Kidney glomerular epithelial cell (primary cell): ENCODE measurements around the gene PRF1.
"Not testable (repeated sequence)": the region's sequence is repeated elsewhere in the genome, so short reads cannot be mapped to it uniquely, and the experiment has no call there.

ENCODE experiments used
- DNase-seq: peaks from one replicate; lab custom pipeline; 2025; lab: John Stamatoyannopoulos, UW

PRF1 gene

GRCh38 chr10:70617798-70618568 is 15.4 kb upstream of the PRF1 start:
- DNase-seq = peak; percentile 67

- DNase-seq = no peak
These were observed 14.2 kb upstream of the PRF1 start for GRCh38 chr10:70616761-70617160.

GRCh38 chr10:70615784-70616522 is 13.4 kb upstream of the PRF1 start:
- DNase-seq = no peak

GRCh38 chr10:70615211-70615610 is 12.7 kb upstream of the PRF1 start:
- DNase-seq = no peak

GRCh38 chr10:70614364-70614763 is 11.8 kb upstream of the PRF1 start:
- DNase-seq = not testable (repeated sequence)

GRCh38 chr10:70613941-70614340 is 11.4 kb upstream of the PRF1 start:
- DNase-seq = no peak

GRCh38 chr10:70607936-70608335 is 5.4 kb upstream of the PRF1 start:
- DNase-seq = no peak

- DNase-seq = no peak
These were observed 2.6 kb upstream of the PRF1 start for GRCh38 chr10:70605161-70605560.

GRCh38 chr10:70604106-70604505 is 1.6 kb upstream of the PRF1 start:
- DNase-seq = no peak

- no peak for DNase-seq
These were observed 884 bp upstream of the PRF1 start for GRCh38 chr10:70603449-70603801.

- no peak for DNase-seq
These were observed 795 bp downstream of the PRF1 start for GRCh38 chr10:70601746-70602145.

- DNase-seq = no peak
These were observed 1.8 kb downstream of the PRF1 start for GRCh38 chr10:70600512-70601395.

- no peak for DNase-seq
These were observed 2.8 kb downstream of the PRF1 start for GRCh38 chr10:70599791-70600190.

GRCh38 chr10:70599319-70599718 is 3.2 kb downstream of the PRF1 start:
- DNase-seq = no peak

- no peak for DNase-seq
These were observed 3.7 kb downstream of the PRF1 start for GRCh38 chr10:70598857-70599295.

GRCh38 chr10:70597856-70598815 is 4.4 kb downstream of the PRF1 start:
- no peak for DNase-seq

- DNase-seq = no peak
These were observed 5.4 kb downstream of the PRF1 start for GRCh38 chr10:70596860-70597809.

GRCh38 chr10:70596110-70596798 is 6.3 kb downstream of the PRF1 start:
- no peak for DNase-seq

GRCh38 chr10:70595566-70596016 is 7.0 kb downstream of the PRF1 start:
- no peak for DNase-seq
